Tibial nerve (tissue), 3 donors: ENCODE data around the gene ALPK3.

ENCODE experiments used
- POLR2A ChIP-seq, 2 donors: fragments of 450-650 bp; IDR thresholded peaks; one replicate each; pipeline ENCODE4 v1.6.1; 2017; ENCODE audit warnings: antibody characterized with exemption in 2 of 2, mild to moderate bottlenecking in 2 of 2, moderate library complexity in 2 of 2
- TF ChIP-seq, protein P1 (sequence below), 5 experiments: fragments of 200-600 bp in 3 of 5; fragments of 450-650 bp in 2 of 5; sonication (generic) in 3 of 5; IDR thresholded peaks; one replicate each; pipeline ENCODE4 v1.5.1; 2016 to 2019; ENCODE audit warnings: antibody characterized with exemption in 5 of 5, mild to moderate bottlenecking in 3 of 5, moderate library complexity in 2 of 5

DNA sequence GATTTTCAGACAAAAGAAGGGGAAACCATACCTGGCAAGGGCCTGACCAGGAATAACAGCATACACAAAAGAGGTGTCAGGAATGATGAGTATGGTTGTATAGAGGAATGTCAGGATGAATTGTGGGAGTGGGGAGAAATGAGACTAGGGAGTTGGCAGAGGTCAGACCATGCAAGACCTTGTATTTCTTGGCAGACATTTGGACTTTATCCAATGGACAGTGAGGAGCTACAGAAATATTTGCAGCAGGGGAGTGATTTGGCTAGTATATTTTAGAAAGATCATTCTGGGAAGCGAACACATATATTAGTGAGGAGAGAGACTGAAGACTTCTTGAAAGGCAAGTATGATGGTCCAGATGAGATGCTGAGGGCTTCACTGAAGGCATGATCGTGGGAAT is 25.4 kb upstream of the ALPK3 start:
- TF ChIP-seq, protein P1, sequence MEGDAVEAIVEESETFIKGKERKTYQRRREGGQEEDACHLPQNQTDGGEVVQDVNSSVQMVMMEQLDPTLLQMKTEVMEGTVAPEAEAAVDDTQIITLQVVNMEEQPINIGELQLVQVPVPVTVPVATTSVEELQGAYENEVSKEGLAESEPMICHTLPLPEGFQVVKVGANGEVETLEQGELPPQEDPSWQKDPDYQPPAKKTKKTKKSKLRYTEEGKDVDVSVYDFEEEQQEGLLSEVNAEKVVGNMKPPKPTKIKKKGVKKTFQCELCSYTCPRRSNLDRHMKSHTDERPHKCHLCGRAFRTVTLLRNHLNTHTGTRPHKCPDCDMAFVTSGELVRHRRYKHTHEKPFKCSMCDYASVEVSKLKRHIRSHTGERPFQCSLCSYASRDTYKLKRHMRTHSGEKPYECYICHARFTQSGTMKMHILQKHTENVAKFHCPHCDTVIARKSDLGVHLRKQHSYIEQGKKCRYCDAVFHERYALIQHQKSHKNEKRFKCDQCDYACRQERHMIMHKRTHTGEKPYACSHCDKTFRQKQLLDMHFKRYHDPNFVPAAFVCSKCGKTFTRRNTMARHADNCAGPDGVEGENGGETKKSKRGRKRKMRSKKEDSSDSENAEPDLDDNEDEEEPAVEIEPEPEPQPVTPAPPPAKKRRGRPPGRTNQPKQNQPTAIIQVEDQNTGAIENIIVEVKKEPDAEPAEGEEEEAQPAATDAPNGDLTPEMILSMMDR (IDR thresholded peaks at IDR 0.05) = no peak
- TF ChIP-seq POLR2A (IDR thresholded peaks at IDR 0.05) = no peak
